Activated CD4-positive, alpha-beta T cell treated with anti-CD3 and anti-CD28 coated beads for 36 hours (primary cell): ENCODE results near the gene HYAL3. TPM values are rescaled to one million over a fixed set of nuclear protein-coding genes. Genes with fewer than 3 reads are reported as not detected.

ENCODE experiments used
- ATAC-seq: fragments of 200-7000 bp; cut with Tn5 transposase; one replicate; pipeline ENCODE4 v1.10.0; 2021; ENCODE audit warnings: mild to moderate bottlenecking, moderate library complexity
- CTCF ChIA-PET: fragments of 350-600 bp; sonication (Branson Sonifier 250); formaldehyde crosslinking; loops from one replicate; lab custom pipeline; 2021; ENCODE audit warnings: antibody characterized with exemption; lab: Charles Lee
- POLR2A ChIA-PET: fragments of 350-600 bp; sonication (Branson Sonifier 250); formaldehyde crosslinking; loops from one replicate; lab custom pipeline; 2021; ENCODE audit warnings: antibody characterized with exemption, inconsistent platforms; lab: Charles Lee
- DNase-seq: peaks from one replicate; pipeline ENCODE4 v3.0.0-alpha.2; 2020
- H3K27ac Mint-ChIP-seq: one replicate; pipeline ENCODE4 v1.8.0; 2021; ENCODE audit warnings: mixed read lengths
- H3K27me3 Mint-ChIP-seq: one replicate; pipeline ENCODE4 v1.8.0; 2021; ENCODE audit warnings: mixed read lengths
- H3K36me3 Mint-ChIP-seq: one replicate; pipeline ENCODE4 v1.8.0; 2021; ENCODE audit warnings: low read depth, mixed read lengths
- H3K4me1 Mint-ChIP-seq: one replicate; pipeline ENCODE4 v1.8.0; 2021; ENCODE audit warnings: mixed read lengths
- H3K4me3 Mint-ChIP-seq: one replicate; pipeline ENCODE4 v1.8.0; 2021; ENCODE audit warnings: mild to moderate bottlenecking, moderate library complexity, mixed read lengths
- H3K9me3 Mint-ChIP-seq: one replicate; pipeline ENCODE4 v1.8.0; 2021; ENCODE audit warnings: low read depth, mixed read lengths
- intact Hi-C, 2 experiments: fragments of 100-400 bp; cut with DNase I in 1 of 2; cut with micrococcal nuclease in 1 of 2; formaldehyde crosslinking; loops; one replicate each; pipeline versions ENCODE4 v1.14.2 to v1.15.1; 2022 to 2024; cut with DNase I, micrococcal nuclease
- total RNA-seq, 2 experiments: library from RNA; stranded (reverse); gene quantifications; one replicate each; pipeline ENCODE4 v1.2.3, GENCODE V29; 2021

The HYAL3 gene
- total RNA-seq, 2 experiments from 2014 or later = 4.5 to 5.4 TPM

- intact Hi-C loops = loop anchor here in 1 of 2 experiments (2.0 kb wide), 1 partner anchor 14 kb away; no protein-coding TSS in a partner anchor
- ATAC-seq (no peak), DNase-seq (peak; percentile 16)
- Mint-ChIP-seq H3K4me3 (no peak overlapping the region), H3K4me1 (peaks cover 4% of the 10 kb centered on the region), H3K27me3 (no peaks in the 10 kb centered on the region), H3K36me3 (peaks cover 18% of the 10 kb centered on the region), H3K9me3 (no peaks in the 10 kb centered on the region), H3K27ac (no peak overlapping the region)
- POLR2A ChIA-PET = interaction anchor here (1.4 kb wide), 1 partner anchor 23 kb away, joined by 3 read pairs; the partner anchor contains the start of gene GNAI2
- CTCF ChIA-PET = interaction anchor here (0.6 to 7.0 kb wide), 9 partner anchors 11 to 849 kb away, joined by 3 to 44 read pairs (median 4); partner anchors contain the start of gene IFRD2
These were observed 40.2 kb downstream of the HYAL3 start for GRCh38 chr3:50258979-50259378.

GRCh38 chr3:50258029-50258680 lies 41.0 kb downstream of the HYAL3 start:
- intact Hi-C loops = loop anchor here in 1 of 2 experiments (2.0 kb wide), 1 partner anchor 15 kb away; no protein-coding TSS in a partner anchor
- Mint-ChIP-seq H3K4me3 (no peak overlapping the region), H3K36me3 (peaks cover 18% of the 10 kb centered on the region), H3K9me3 (no peaks in the 10 kb centered on the region), H3K27me3 (no peaks in the 10 kb centered on the region), H3K27ac (no peak overlapping the region), H3K4me1 (peaks cover 4% of the 10 kb centered on the region)
- CTCF ChIA-PET = interaction anchor here (0.6 to 7.0 kb wide), 5 partner anchors 9 to 107 kb away, joined by 3 to 44 read pairs (median 5); no protein-coding TSS in a partner anchor
- no peak for DNase-seq
- no peak for ATAC-seq
- POLR2A ChIA-PET = interaction anchor here (0.6 to 1.4 kb wide), 2 partner anchors 22 kb away, joined by 3 to 5 read pairs; partner anchors contain the start of gene GNAI2

DNA sequence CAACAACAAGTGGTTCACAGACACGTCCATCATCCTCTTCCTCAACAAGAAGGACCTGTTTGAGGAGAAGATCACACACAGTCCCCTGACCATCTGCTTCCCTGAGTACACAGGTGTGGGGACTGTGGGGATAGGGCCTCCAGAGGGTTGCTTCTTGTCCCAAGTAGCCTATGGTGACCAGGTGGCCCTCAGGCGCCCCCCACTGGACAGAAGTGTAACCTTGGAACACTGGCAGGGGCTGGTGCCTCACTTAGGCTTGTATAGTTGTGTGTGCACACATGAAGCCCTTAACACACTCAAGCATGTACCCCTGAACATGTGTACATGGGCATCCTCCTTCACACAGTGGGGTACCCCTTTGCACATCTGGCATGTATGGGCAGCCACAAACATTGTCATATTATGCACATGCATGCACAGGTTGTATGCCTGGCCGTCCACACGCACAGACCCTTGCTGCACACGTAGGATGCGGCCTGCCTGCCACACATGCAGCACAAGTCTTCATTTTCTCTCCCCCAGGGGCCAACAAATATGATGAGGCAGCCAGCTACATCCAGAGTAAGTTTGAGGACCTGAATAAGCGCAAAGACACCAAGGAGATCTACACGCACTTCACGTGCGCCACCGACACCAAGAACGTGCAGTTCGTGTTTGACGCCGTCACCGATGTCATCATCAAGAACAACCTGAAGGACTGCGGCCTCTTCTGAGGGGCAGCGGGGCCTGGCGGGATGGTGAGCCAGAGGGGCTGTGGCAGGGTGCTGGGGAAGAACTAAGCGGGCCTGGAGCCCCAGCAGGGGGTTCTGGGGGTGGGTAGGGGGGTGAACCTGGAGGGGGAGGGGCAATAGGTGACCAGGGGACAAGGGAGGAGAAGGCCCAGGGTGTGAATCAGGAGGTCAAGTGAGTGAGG lies 42.0 kb downstream of the HYAL3 start:
- Mint-ChIP-seq H3K27ac (no peak overlapping the region), H3K27me3 (no peaks in the 10 kb centered on the region), H3K36me3 (peaks cover 20% of the 10 kb centered on the region), H3K9me3 (no peaks in the 10 kb centered on the region), H3K4me1 (peaks cover 4% of the 10 kb centered on the region), H3K4me3 (no peak overlapping the region)
- intact Hi-C loops = no loop called here
- peak; percentile 20 for ATAC-seq
- ChIA-PET CTCF (interaction anchor here (0.6 to 7.0 kb wide), 8 partner anchors 10 to 136 kb away, joined by 3 to 44 read pairs (median 4); no protein-coding TSS in a partner anchor), POLR2A (interaction anchor here (0.6 to 1.4 kb wide), 2 partner anchors 22 to 23 kb away, joined by 3 to 5 read pairs; partner anchors contain the start of gene GNAI2)
- DNase-seq = peak; percentile 73

- ATAC-seq (no peak), DNase-seq (no peak)
- ChIA-PET CTCF (interaction anchor here (0.7 to 7.0 kb wide), 4 partner anchors 8 to 20 kb away, joined by 3 to 44 read pairs (median 4); no protein-coding TSS in a partner anchor), POLR2A (interaction anchor here (0.6 to 1.3 kb wide), 2 partner anchors 20 to 25 kb away, joined by 5 read pairs; partner anchors contain the start of gene GNAI2)
- intact Hi-C loops = no loop called here
- Mint-ChIP-seq H3K36me3 (peaks cover 27% of the 10 kb centered on the region), H3K4me3 (no peak overlapping the region), H3K27me3 (no peaks in the 10 kb centered on the region), H3K4me1 (peaks cover 18% of the 10 kb centered on the region), H3K27ac (no peak overlapping the region), H3K9me3 (no peaks in the 10 kb centered on the region)
These were observed 44.0 kb downstream of the HYAL3 start for GRCh38 chr3:50255251-50255615.

DNA sequence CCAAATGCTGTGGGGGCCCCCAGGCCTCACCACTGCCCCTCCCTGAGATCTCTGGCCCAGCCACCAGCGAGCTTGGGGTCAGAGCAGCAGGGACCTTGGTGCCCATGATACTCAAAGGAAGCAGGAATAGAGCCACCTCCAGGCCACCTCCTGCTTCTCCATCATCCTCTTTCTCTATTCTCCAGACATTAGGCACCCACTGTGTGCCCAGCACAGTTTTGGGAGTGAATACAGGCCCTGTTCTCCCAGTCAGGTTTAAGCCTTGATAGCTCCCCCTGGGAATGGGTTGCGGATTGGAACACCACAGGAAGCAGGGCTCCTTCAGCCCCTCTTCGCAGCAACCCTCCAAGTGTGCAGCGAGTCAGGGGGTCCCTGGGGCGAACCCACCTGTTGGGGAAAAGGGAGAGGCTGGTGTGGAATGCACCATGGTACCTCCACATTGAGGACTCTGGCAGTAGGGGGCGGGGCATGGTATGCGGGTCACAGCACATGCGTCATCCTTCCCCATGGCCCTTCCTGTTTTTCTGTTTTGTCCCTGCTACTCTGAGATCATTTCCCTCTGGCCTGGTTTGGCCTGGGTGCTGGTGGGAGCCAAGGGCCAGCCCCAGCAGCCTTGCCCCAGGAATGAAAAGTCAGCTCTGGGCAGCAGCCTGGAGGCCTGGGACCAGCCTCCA lies 44.5 kb downstream of the HYAL3 start:
- H3K27me3 Mint-ChIP-seq = no peaks in the 10 kb centered on the region
- H3K4me3 Mint-ChIP-seq = no peak overlapping the region
- intact Hi-C loops = no loop called here
- CTCF ChIA-PET = interaction anchor here (0.9 to 7.0 kb wide), 3 partner anchors 8 to 20 kb away, joined by 3 to 44 read pairs (median 6); no protein-coding TSS in a partner anchor
- no peak for DNase-seq
- no peaks in the 10 kb centered on the region for H3K9me3 Mint-ChIP-seq
- POLR2A ChIA-PET = no interaction called here
- H3K36me3 Mint-ChIP-seq = peaks cover 30% of the 10 kb centered on the region
- H3K27ac Mint-ChIP-seq = peak overlapping the region; percentile 19
- peaks cover 21% of the 10 kb centered on the region for H3K4me1 Mint-ChIP-seq
- no peak for ATAC-seq

GRCh38 chr3:50251220-50251619 lies 48.0 kb downstream of the HYAL3 start:
- H3K36me3 Mint-ChIP-seq = peaks cover 22% of the 10 kb centered on the region
- H3K9me3 Mint-ChIP-seq = no peaks in the 10 kb centered on the region
- H3K27ac Mint-ChIP-seq = peak overlapping the region; percentile 88
- no peak overlapping the region for H3K4me3 Mint-ChIP-seq
- DNase-seq (peak; percentile 81), ATAC-seq (peak; percentile 57)
- ChIA-PET POLR2A (interaction anchor here (1.6 kb wide), 1 partner anchor 15 kb away, joined by 5 read pairs; the partner anchor contains the start of gene GNAI2), CTCF (interaction anchor here (0.6 to 2.0 kb wide), 5 partner anchors 11 to 73 kb away, joined by 3 to 6 read pairs (median 3); no protein-coding TSS in a partner anchor)
- peaks cover 43% of the 10 kb centered on the region for H3K4me1 Mint-ChIP-seq
- no peaks in the 10 kb centered on the region for H3K27me3 Mint-ChIP-seq
- intact Hi-C loops = no loop called here

DNA sequence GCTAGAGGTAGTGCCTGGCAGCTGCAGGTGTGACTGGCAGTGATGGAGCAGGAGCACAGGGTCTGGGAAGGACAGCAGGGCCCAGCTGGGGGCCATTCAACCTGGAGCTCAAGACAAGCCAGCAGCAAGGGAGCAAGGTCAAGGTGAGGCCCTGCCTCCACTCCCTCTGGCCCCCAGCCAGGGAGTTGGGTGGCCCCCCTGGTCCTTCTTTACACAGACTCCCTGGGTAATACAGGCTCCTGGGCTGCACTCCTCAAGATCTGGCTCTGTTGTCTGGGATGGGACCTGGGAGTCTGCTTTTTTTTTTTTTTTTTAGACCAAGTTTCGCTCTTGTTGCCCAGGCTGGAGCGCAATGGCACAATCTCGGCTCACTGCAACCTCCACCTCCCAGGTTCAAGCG lies 48.7 kb downstream of the HYAL3 start:
- Mint-ChIP-seq H3K4me1 (peaks cover 46% of the 10 kb centered on the region), H3K9me3 (no peaks in the 10 kb centered on the region), H3K36me3 (peaks cover 22% of the 10 kb centered on the region), H3K4me3 (no peak overlapping the region), H3K27me3 (no peaks in the 10 kb centered on the region), H3K27ac (peak overlapping the region; percentile 88)
- DNase-seq = no peak
- no peak for ATAC-seq
- CTCF ChIA-PET = interaction anchor here (1.2 to 2.0 kb wide), 2 partner anchors 22 to 55 kb away, joined by 3 to 6 read pairs; no protein-coding TSS in a partner anchor
- intact Hi-C loops = no loop called here
- POLR2A ChIA-PET = interaction anchor here (1.6 kb wide), 1 partner anchor 15 kb away, joined by 5 read pairs; the partner anchor contains the start of gene GNAI2

- ChIA-PET POLR2A (interaction anchor here (1.6 kb wide), 1 partner anchor 14 kb away, joined by 5 read pairs; the partner anchor contains the start of gene GNAI2), CTCF (interaction anchor here (0.7 to 1.2 kb wide), 2 partner anchors 12 to 54 kb away, joined by 3 read pairs; no protein-coding TSS in a partner anchor)
- no peak overlapping the region for H3K27ac Mint-ChIP-seq
- no peaks in the 10 kb centered on the region for H3K9me3 Mint-ChIP-seq
- intact Hi-C loops = no loop called here
- H3K4me3 Mint-ChIP-seq = no peak overlapping the region
- H3K27me3 Mint-ChIP-seq = no peaks in the 10 kb centered on the region
- peaks cover 57% of the 10 kb centered on the region for H3K4me1 Mint-ChIP-seq
- peaks cover 22% of the 10 kb centered on the region for H3K36me3 Mint-ChIP-seq
- DNase-seq (no peak), ATAC-seq (no peak)
These were observed 49.7 kb downstream of the HYAL3 start for GRCh38 chr3:50249457-50249856.

DNA sequence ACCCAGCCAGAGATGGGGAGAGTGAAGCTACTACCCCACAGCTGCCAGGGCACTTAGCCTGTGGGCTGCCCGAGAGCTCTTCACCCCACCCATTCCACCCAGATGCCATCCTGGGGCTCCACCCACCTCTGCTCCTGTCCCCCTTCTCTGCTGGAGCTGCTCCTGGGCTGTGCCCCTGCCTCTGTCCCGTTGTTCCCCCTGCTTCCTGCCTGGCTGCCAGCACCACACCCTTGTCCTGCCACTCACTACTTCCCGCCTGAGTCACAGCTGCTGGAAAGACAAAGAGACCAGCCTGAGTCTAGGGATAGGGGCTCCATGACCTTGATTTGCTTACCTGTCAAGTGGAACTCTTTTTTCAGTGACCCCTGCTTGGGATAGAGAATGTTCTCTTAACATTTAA lies 50.8 kb downstream of the HYAL3 start:
- Mint-ChIP-seq H3K27ac (peak overlapping the region; percentile 87), H3K27me3 (no peaks in the 10 kb centered on the region), H3K36me3 (peaks cover 26% of the 10 kb centered on the region), H3K4me1 (peaks cover 66% of the 10 kb centered on the region), H3K4me3 (peak overlapping the region; percentile 18), H3K9me3 (no peaks in the 10 kb centered on the region)
- ChIA-PET CTCF (interaction anchor here (0.6 to 3.6 kb wide), 8 partner anchors 9 to 55 kb away, joined by 3 to 76 read pairs (median 4); partner anchors contain the start of gene GNAI2), POLR2A (no interaction called here)
- DNase-seq (no peak), ATAC-seq (no peak)
- intact Hi-C loops = no loop called here

GRCh38 chr3:50246517-50246954 lies 52.7 kb downstream of the HYAL3 start:
- DNase-seq (peak; percentile 93), ATAC-seq (peak; percentile 82)
- ChIA-PET CTCF (interaction anchor here (0.6 to 3.6 kb wide), 30 partner anchors 10 to 569 kb away, joined by 3 to 76 read pairs (median 5); partner anchors contain the start of genes C3orf18, GNAI2, GNAT1 and HYAL3), POLR2A (interaction anchor here (0.6 to 1.6 kb wide), 8 partner anchors 8 to 142 kb away, joined by 3 to 9 read pairs (median 5); partner anchors contain the start of gene GNAI2)
- H3K4me3 Mint-ChIP-seq = peak overlapping the region; percentile 75
- intact Hi-C loops = loop anchor here (1.0 to 2.0 kb wide), 9 partner anchors 8 to 91 kb away; partner anchors contain the start of genes HYAL3 (in 1 of the 2), IFRD2 (in 1 of the 2) and NAA80 (in 1 of the 2)
- H3K27ac Mint-ChIP-seq = peak overlapping the region; percentile 95
- peaks cover 28% of the 10 kb centered on the region for H3K36me3 Mint-ChIP-seq
- no peaks in the 10 kb centered on the region for H3K9me3 Mint-ChIP-seq
- peaks cover 84% of the 10 kb centered on the region for H3K4me1 Mint-ChIP-seq
- no peaks in the 10 kb centered on the region for H3K27me3 Mint-ChIP-seq
